ENCODE data around the gene SDR39U1.
A peak's percentile ranks its signal among the peaks of the same experiment; 100 is the strongest.
"Not testable (repeated sequence)": the region's sequence is repeated elsewhere in the genome, so short reads cannot be mapped to it uniquely, and the experiment has no call there.

SDR39U1 gene

DNA sequence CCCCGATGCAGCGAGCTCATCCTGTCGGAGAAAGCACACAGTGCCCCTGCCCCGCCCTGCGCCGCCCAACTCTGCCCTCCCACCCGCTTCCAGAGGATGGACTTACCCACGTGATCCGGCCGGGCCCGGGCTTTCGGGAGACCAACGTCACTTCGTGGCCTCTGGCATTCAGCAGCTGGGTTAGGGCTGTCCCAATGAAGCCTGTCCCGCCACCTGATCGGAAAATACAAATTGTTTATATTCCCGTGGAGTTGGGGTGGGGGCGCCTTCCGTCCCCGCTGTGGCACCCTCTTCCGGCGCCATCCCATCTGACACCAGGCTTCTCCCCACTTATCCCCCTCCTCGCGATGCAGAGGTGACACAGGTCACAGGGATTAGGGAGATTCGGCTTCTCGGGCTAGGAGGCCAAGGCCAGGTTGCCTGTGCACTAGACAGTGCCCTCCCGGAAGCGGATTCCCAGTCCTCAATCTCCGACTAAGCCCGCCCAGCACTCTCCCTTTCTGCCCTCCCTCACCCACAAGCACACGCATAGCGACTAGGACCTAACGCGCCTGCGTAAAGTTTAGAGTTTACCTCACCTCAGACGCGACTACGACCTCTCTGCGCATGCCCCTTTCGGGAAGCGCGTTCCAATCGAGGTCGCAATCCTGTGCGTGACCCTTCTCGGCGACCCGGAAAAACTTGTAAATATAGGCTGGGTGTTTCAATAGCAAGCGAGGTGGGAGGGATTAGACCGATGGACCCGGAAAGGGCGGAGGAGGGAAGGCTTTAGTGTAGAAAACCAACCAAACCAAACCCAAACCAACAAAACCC, at the start of gene SDR39U1:
TSS of gene SDR39U1 (minus strand) at position 537 of the 813 bp plus-strand sequence. CDS start at position 530, 7 bp downstream.
- peak; percentile 88 for DNase-seq

DNA sequence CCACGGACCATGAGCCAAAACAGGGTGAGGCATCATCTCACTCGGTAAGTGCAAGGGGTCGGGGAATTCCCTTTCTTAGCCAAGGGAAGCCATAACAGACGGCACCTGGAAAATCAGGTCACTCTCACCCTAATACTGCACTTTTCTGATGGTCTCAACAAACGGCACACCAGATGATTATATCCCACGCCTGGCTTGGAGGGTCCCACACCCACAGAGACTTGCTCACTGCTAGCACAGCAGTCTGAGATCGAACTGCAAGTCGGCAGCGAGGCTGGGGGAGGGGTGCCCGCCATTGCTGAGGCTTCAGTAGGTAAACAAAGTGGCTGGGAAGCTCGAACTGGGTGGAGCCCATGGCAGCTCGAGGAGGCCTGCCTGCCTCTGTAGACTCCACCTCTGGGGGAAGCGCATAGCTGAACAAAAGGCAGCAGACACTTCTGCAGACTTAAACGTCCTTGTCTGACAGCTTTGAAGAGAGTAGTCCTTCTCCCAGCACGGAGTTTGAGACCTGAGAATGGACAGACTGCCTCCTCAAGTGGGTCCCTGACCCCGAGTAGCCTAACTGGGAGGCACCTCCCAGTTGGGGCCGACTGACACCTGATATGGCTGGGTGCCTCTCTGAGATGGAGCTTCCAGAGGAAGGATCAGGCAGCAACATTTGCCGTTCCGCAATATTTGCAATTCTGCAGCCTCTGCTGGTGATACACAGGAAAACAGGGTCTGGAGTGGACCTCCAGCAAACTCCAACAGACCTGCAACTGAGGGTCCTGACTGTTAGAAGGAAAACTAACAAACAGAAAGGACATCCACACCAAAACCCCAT, 49.2 kb upstream of the SDR39U1 start:
- DNase-seq = not testable (repeated sequence)

- DNase-seq = no peak
These were observed 41.2 kb upstream of the SDR39U1 start for GRCh38 chr14:24483604-24484252.

GRCh38 chr14:24482699-24483303, 40.2 kb upstream of the SDR39U1 start:
- not testable (repeated sequence) for DNase-seq

DNA sequence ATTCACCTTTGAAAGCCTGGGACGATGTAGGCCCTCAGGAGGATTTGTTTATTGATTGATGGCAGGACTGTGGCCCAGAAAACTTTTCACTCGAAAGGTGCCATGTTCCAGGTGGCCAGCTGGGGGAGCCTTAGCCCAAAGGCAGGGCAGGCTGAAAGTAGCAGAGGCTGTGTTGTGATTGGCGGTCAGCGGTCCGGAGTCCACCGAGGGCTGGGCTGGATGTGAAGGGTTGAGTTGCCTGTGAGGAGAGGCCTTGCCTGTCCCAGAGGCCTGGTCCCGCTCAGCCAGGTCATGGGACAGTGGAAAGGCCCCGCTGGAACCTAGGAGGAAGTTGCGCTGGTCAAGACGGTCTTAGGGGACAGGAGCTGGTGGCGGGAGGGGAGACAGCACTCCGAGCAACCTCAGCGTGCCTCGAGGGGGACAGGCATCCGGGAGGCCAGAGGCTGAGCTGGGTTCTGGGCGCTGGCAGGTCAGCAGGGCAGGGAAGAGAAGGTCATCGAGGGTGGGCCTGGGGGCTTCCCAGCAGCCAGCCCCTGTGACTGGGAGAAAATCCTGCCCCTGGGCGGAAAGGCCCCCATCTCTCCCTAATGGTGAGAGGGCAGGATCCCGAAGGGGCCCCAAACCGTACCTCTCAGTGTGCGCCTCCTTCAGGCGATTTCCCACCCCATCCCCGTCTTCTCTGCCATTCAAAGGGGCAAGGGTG, 39.2 kb upstream of the SDR39U1 start:
- peak; percentile 50 for DNase-seq

DNA sequence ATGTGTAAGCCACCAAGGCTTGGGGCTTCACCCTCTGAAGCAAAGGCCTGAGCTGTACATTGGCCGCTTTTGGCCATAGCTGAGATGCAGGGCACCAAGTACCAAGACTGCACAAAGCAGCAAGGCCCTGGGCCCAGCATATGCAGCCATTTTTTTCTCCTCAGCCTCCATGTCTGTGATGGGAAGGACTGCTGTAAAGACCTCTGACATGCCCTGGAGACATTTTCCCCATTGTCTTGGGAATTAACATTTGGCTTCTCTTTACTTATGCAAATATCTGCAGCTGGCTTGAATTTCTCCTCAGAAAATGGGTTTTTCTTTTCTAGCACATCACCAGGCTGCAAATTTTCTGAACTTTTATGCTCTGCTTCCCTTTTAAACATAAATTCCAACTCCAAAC, 37.4 kb upstream of the SDR39U1 start:
- DNase-seq = not testable (repeated sequence)

DNA sequence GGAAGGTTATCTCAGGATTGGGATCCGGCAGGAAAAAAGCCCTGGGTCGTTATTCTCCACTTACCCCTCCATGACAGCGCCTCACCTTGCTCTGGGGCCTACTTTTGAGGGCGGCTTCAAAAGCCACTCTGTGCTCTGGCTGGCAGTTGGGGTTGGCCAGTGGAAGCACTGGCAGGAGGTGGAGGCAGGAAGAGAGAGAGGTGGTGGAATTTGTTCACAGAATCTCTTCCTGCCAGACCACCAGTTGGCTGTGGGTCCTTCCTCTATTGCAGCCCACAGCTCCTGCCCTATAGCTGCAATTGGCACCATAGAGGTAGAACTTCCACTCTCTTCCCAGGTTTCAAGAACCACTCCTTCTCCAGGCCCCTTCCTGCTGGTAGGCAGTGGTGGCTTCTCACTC, 32.7 kb upstream of the SDR39U1 start:
- no peak for DNase-seq

GRCh38 chr14:24473211-24473610, 30.6 kb upstream of the SDR39U1 start:
- DNase-seq = no peak

GRCh38 chr14:24470450-24470849, 27.9 kb upstream of the SDR39U1 start:
- DNase-seq = not testable (repeated sequence)

GRCh38 chr14:24465805-24466204, 23.2 kb upstream of the SDR39U1 start:
- no peak for DNase-seq

DNA sequence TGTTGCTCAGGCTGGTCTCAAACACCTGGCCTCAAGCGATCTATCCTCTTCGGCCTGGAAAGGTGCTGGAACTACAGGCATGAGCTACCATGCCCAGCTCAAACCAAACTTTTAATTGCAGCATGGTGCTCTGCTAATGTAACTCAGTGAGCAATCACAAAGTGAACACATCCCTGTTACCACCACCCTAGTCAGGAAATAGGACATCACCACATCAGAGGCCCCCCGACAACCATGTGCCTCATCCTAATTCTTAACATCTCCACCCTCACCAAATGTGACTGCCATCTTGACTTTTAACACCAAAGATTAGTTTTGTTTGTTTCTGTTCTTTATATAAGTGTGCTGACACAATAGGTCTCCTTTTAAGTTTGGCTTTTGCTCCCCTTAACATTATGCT, 22.8 kb upstream of the SDR39U1 start:
- DNase-seq = no peak

DNA sequence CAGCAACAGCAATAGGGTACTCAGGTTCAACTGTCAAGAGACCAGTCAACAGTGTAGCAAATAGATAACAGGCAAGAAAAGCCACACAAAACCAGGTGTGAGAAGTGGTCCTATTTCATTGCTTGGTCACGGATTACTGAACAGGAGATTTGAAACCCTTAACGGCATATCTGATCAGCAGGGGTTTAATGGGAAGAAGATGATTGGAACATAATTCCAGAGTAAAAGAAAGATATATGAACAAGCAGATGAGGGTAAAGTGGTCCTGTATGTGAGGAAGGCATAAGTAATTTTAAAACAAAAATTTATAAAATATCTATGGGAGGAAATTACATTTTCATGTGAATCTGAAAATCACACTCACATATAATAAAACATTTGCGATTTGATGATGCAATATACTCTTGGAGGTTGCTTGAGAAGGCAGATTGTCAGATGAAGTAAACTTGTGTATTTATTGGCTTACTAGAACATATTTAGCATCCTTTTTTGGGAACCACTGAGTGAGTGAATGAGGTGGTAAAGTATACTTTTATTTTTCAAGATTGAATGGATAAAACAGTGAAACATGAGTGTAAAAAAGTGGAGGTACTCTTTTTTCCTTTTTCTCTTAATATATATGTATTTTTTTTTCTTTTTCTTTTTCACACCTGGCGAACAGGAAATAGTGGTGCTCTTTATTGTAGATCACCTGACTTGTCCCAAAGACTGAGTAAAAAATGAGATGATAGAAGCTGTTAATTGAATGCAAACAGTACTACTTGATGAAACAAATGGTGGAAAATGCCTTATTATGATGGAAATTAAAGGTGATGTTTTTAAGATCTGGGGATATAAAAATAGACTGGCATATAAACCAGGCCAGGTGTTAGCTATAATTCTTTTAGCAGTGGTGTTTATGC, 21.6 kb upstream of the SDR39U1 start:
- DNase-seq = no peak

GRCh38 chr14:24463017-24463883, 20.7 kb upstream of the SDR39U1 start:
- DNase-seq = no peak

DNA sequence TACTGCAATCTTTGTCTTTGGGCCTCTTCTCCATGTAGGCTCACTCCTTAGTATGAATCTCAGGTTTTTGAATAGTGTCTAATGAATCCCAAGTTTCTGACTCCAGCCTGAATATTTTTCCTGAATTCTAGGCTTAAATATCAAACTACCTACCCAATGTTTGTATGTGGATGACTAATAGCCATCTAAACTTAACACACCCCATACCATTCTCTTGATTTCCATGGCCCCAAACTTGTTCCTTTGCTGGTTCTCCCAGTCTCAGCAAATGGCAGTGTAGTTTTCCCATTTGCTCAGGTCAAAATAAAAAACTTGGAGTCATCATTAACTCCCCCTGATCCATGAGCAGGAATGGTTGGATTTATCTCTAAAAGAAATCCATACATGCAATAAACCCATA, 18.8 kb upstream of the SDR39U1 start:
- no peak for DNase-seq

- DNase-seq = no peak
These were observed 16.8 kb upstream of the SDR39U1 start for GRCh38 chr14:24459331-24459730.

GRCh38 chr14:24458736-24459135, 16.2 kb upstream of the SDR39U1 start:
- no peak for DNase-seq

GRCh38 chr14:24456980-24457379, 14.4 kb upstream of the SDR39U1 start:
- no peak for DNase-seq

GRCh38 chr14:24450828-24451227, 8.3 kb upstream of the SDR39U1 start:
- DNase-seq = not testable (repeated sequence)

DNA sequence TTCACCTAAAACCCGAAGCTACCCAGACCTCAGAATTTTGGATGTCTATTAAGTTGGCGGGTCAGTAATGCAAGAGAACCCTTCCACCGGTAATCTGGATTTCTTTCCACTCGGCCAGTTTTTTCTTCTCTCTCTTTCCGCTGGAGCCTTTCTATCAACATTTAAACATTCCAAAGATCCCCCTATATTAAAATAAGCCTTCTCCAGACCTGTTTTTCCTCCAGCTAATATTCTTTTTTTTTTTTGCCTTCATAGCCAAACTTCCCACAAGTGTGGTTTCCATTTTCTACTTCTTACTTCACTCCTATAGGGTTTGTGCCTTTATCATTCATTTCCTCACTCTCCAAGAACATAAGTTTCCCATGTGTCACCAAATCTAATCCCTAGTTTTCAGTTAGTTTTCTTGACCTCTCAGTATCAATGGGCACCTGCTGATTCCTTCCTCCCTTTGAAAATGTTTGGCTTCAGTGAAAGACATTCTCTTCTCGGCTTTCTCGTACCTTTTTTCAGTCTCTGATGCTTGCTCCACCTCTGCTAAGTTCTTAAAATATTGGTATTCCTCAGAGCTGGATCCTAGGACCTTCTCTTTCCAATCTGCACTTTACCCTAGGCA, 583 bp upstream of the SDR39U1 start:
- DNase-seq = no peak

DNA sequence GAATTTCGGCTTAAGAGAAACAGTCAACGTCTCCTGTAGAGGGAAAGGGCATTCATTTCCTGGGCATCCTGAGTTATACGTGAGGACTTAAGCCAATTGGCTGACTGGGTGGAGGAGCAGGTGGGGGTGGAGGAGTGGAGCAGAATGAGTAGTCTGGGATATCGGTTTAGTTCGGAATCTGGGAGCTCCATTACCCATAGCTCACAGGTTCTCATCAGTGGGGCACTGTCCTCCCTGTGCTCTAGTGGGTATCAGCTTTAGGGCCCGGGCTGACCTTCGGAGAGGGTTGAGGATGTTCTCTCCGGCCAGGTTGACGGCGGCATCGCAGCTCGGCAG, 704 bp downstream of the SDR39U1 start:
- no peak for DNase-seq

All from stimulated activated CD4-positive, alpha-beta T cell treated with anti-CD3 and anti-CD28 coated beads, Interleukin-12 subunit alpha, Interleukin-12 subunit beta, amount 100 ng/mL, for 4 hours (primary cell).